Neural cell (in vitro differentiated cells): Measurements from ENCODE around the gene GLA. TPM values are rescaled to one million over a fixed set of nuclear protein-coding genes. Genes with fewer than 3 reads are reported as not detected.

Experiments
- H2AFZ ChIP-seq: fragments of 200-600, 300-800 bp; sonication (generic), shearing (Covaris generic); 2 replicates; pipeline ENCODE4 v1.6.0; 2014; ENCODE audit warnings: low read depth, mild to moderate bottlenecking, antibody characterized with exemption, low read length, moderate library complexity
- H3F3A ChIP-seq: fragments of 200-600 bp; shearing (Covaris generic); 2 replicates; pipeline ENCODE4 v1.6.1; 2016; ENCODE audit warnings: mild to moderate bottlenecking, moderate library complexity, mixed read lengths, antibody characterized with exemption, low read length; ENCODE audit not compliant: insufficient read depth, poor library complexity, severe bottlenecking
- H3K27ac ChIP-seq: fragments of 200-600, 300-800 bp; sonication (generic), shearing (Covaris generic); 2 replicates; pipeline ENCODE4 v1.5.1; 2014; ENCODE audit warnings: mild to moderate bottlenecking, low read length, moderate library complexity
- H3K27me3 ChIP-seq: fragments of 300-800, 200-600 bp; sonication (generic), shearing (Covaris generic); 2 replicates; pipeline ENCODE4 v1.6.0; 2014; ENCODE audit warnings: mild to moderate bottlenecking, low read depth, low read length, moderate library complexity; ENCODE audit not compliant: insufficient read depth
- H3K36me3 ChIP-seq: fragments of 300-800, 200-600 bp; sonication (generic), shearing (Covaris generic); 2 replicates; pipeline ENCODE4 v1.5.1; 2014; ENCODE audit warnings: mild to moderate bottlenecking, antibody characterized with exemption, low read length, moderate library complexity; ENCODE audit not compliant: insufficient read depth
- H3K4me2 ChIP-seq: fragments of 300-800, 200-600 bp; sonication (generic), shearing (Covaris generic); 2 replicates; pipeline ENCODE4 v1.6.0; 2014; ENCODE audit warnings: mild to moderate bottlenecking, low read length
- H3K4me3 ChIP-seq: fragments of 300-800, 200-600 bp; sonication (generic), shearing (Covaris generic); 2 replicates; pipeline ENCODE4 v1.5.1; 2014; ENCODE audit warnings: mild to moderate bottlenecking, low read length, moderate library complexity
- H3K79me2 ChIP-seq: fragments of 200-600 bp; shearing (Covaris generic); replicated peaks from 2 replicates; pipeline ENCODE4 v1.6.0; 2014; ENCODE audit warnings: mild to moderate bottlenecking, low read length, moderate library complexity; ENCODE audit not compliant: insufficient read depth
- H3K9ac ChIP-seq: fragments of 300-800, 200-600 bp; sonication (generic), shearing (Covaris generic); 2 replicates; pipeline ENCODE4 v1.6.1; 2016; ENCODE audit warnings: mild to moderate bottlenecking, low read length, mixed read lengths
- H3K9me2 ChIP-seq: fragments of 200-600 bp; shearing (Covaris generic); 2 replicates; pipeline ENCODE4 v1.6.1; 2016; ENCODE audit warnings: mild to moderate bottlenecking, low read length, mixed read lengths; ENCODE audit not compliant: insufficient read depth
- H3K9me3 ChIP-seq: fragments of 200-600, 300-800 bp; sonication (generic), shearing (Covaris generic); 2 replicates; pipeline ENCODE4 v1.6.1; 2016; ENCODE audit warnings: mild to moderate bottlenecking, mixed run types, low read length, moderate library complexity, mixed read lengths
- H4K20me1 ChIP-seq: fragments of 200-600 bp; shearing (Covaris generic); 2 replicates; pipeline ENCODE4 v1.6.1; 2016; ENCODE audit warnings: mild to moderate bottlenecking, mixed run types; ENCODE audit not compliant: insufficient read depth
- EP300 ChIP-seq: fragments of 450-650 bp; conservative IDR thresholded peaks from 2 replicates; pipeline ENCODE4 v1.6.1; 2014; ENCODE audit warnings: antibody characterized with exemption, mild to moderate bottlenecking, moderate library complexity; ENCODE audit not compliant: poor library complexity, severe bottlenecking
- EZH2 ChIP-seq: fragments of 200-600, 300-800 bp; shearing (Covaris generic), sonication (generic); IDR thresholded peaks from 2 replicates; pipeline ENCODE4 v1.6.1; 2014; ENCODE audit warnings: antibody characterized with exemption, low read length, borderline replicate concordance, mild to moderate bottlenecking; ENCODE audit not compliant: insufficient read depth, poor library complexity, severe bottlenecking
- MXI1 ChIP-seq: fragments of 450-650 bp; conservative IDR thresholded peaks from 2 replicates; pipeline ENCODE4 v1.6.1; 2014; ENCODE audit warnings: antibody characterized with exemption, mild to moderate bottlenecking; ENCODE audit not compliant: poor library complexity, severe bottlenecking
- POLR2AphosphoS5 ChIP-seq: IDR thresholded peaks from 2 replicates; pipeline ENCODE4 v1.6.1; 2012
- RAD21 ChIP-seq: fragments of 450-650 bp; conservative IDR thresholded peaks from 2 replicates; pipeline ENCODE4 v1.6.1; 2014; ENCODE audit warnings: antibody characterized with exemption, mild to moderate bottlenecking, moderate library complexity
- SMC3 ChIP-seq: fragments of 450-650 bp; conservative IDR thresholded peaks from 2 replicates; pipeline ENCODE4 v1.6.1; 2014; ENCODE audit warnings: antibody characterized with exemption, mild to moderate bottlenecking, moderate library complexity; ENCODE audit not compliant: poor library complexity
- TAF1 ChIP-seq: IDR thresholded peaks from 2 replicates; pipeline ENCODE4 v1.6.1; 2012; ENCODE audit warnings: low read depth
- polyA plus RNA-seq: library from polyadenylated mRNA; depleted of rRNA; stranded (reverse); fragments of >200 nt; gene quantifications from 2 replicates; pipeline ENCODE4 v1.2.3, GENCODE V29; 2014
- TF ChIP-seq, protein P1 (sequence below): fragments of 450-650 bp; IDR thresholded peaks from 2 replicates; pipeline ENCODE4 v1.5.1; 2014; ENCODE audit warnings: antibody characterized with exemption, mild to moderate bottlenecking, moderate library complexity; ENCODE audit not compliant: poor library complexity, severe bottlenecking
- TF ChIP-seq, protein P2 (sequence below): IDR thresholded peaks from 2 replicates; pipeline ENCODE4 v1.6.1; 2012; ENCODE audit warnings: borderline replicate concordance

The GLA gene
- polyA plus RNA-seq, 1 donor from 2014 or later: 39.0 TPM

GRCh38 chrX:101417190-101417589, 9.5 kb upstream of the GLA start:
- no peaks in the 10 kb centered on the region for H4K20me1 ChIP-seq
- H3K27ac ChIP-seq: no peak overlapping the region
- no peaks in the 10 kb centered on the region for H3K27me3 ChIP-seq
- H3K9me2 ChIP-seq: no peaks in the 10 kb centered on the region
- H3K9ac ChIP-seq: no peak overlapping the region
- H3K4me3 ChIP-seq: no peak overlapping the region
- H3F3A ChIP-seq: no peaks in the 10 kb centered on the region
- H3K36me3 ChIP-seq: no peaks in the 10 kb centered on the region
- H3K9me3 ChIP-seq: no peaks in the 10 kb centered on the region
- no peak overlapping the region for H3K4me2 ChIP-seq
- TF ChIP-seq EZH2: no peak
- TF ChIP-seq, protein P1, sequence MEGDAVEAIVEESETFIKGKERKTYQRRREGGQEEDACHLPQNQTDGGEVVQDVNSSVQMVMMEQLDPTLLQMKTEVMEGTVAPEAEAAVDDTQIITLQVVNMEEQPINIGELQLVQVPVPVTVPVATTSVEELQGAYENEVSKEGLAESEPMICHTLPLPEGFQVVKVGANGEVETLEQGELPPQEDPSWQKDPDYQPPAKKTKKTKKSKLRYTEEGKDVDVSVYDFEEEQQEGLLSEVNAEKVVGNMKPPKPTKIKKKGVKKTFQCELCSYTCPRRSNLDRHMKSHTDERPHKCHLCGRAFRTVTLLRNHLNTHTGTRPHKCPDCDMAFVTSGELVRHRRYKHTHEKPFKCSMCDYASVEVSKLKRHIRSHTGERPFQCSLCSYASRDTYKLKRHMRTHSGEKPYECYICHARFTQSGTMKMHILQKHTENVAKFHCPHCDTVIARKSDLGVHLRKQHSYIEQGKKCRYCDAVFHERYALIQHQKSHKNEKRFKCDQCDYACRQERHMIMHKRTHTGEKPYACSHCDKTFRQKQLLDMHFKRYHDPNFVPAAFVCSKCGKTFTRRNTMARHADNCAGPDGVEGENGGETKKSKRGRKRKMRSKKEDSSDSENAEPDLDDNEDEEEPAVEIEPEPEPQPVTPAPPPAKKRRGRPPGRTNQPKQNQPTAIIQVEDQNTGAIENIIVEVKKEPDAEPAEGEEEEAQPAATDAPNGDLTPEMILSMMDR: no peak
- no peak for TF ChIP-seq TAF1
- TF ChIP-seq SMC3: no peak
- TF ChIP-seq POLR2AphosphoS5: no peak
- no peak for TF ChIP-seq MXI1
- TF ChIP-seq, protein P2, sequence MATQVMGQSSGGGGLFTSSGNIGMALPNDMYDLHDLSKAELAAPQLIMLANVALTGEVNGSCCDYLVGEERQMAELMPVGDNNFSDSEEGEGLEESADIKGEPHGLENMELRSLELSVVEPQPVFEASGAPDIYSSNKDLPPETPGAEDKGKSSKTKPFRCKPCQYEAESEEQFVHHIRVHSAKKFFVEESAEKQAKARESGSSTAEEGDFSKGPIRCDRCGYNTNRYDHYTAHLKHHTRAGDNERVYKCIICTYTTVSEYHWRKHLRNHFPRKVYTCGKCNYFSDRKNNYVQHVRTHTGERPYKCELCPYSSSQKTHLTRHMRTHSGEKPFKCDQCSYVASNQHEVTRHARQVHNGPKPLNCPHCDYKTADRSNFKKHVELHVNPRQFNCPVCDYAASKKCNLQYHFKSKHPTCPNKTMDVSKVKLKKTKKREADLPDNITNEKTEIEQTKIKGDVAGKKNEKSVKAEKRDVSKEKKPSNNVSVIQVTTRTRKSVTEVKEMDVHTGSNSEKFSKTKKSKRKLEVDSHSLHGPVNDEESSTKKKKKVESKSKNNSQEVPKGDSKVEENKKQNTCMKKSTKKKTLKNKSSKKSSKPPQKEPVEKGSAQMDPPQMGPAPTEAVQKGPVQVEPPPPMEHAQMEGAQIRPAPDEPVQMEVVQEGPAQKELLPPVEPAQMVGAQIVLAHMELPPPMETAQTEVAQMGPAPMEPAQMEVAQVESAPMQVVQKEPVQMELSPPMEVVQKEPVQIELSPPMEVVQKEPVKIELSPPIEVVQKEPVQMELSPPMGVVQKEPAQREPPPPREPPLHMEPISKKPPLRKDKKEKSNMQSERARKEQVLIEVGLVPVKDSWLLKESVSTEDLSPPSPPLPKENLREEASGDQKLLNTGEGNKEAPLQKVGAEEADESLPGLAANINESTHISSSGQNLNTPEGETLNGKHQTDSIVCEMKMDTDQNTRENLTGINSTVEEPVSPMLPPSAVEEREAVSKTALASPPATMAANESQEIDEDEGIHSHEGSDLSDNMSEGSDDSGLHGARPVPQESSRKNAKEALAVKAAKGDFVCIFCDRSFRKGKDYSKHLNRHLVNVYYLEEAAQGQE: no peak
- no peak for TF ChIP-seq EP300
- no peak for TF ChIP-seq RAD21
- H3K79me2 ChIP-seq: no peaks in the 10 kb centered on the region
- H2AFZ ChIP-seq: no peak overlapping the region

DNA sequence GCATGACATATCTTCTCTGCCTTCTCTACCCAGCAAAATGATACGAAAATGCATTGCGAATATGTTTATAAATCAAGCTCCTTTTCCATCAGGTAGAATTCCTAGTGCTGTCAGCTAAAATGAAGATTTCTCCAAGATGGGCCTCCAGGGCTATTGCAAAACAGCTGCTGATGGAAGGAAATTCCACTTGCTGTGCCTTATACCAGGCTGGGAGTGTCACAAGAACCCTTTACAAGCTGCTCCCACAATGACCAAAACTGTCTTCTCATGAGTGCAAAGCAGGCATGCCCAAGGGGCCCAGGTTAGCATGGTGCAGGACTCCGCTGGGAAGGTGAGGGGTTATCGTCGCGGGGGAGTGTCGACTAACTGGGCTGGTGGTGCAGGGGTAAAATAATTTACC, 9.0 kb upstream of the GLA start:
- Histone ChIP-seq H2AFZ (no peak overlapping the region), H3K9me2 (no peaks in the 10 kb centered on the region), H3F3A (no peaks in the 10 kb centered on the region), H3K9me3 (no peaks in the 10 kb centered on the region), H3K36me3 (no peaks in the 10 kb centered on the region), H4K20me1 (no peaks in the 10 kb centered on the region), H3K27me3 (no peaks in the 10 kb centered on the region), H3K9ac (no peak overlapping the region), H3K27ac (no peak overlapping the region), H3K4me3 (no peak overlapping the region), H3K4me2 (no peak overlapping the region), H3K79me2 (no peaks in the 10 kb centered on the region)
- TF ChIP-seq POLR2AphosphoS5 (no peak), EP300 (no peak), SMC3 (no peak), EZH2 (no peak), RAD21 (no peak), TAF1 (no peak), MXI1 (no peak)
- TF ChIP-seq, protein P2: no peak
- TF ChIP-seq, protein P1: no peak
